Activated naive CD4-positive, alpha-beta T cell treated with anti-CD3 and anti-CD28 coated beads, Interleukin-2, amount 50 U/mL, for 16 hours (primary cell): ENCODE data around the gene GINS2.

Experiments
- DNase-seq: peaks from one replicate; pipeline ENCODE4 v3.0.0-alpha.2; 2020

The GINS2 gene

DNA sequence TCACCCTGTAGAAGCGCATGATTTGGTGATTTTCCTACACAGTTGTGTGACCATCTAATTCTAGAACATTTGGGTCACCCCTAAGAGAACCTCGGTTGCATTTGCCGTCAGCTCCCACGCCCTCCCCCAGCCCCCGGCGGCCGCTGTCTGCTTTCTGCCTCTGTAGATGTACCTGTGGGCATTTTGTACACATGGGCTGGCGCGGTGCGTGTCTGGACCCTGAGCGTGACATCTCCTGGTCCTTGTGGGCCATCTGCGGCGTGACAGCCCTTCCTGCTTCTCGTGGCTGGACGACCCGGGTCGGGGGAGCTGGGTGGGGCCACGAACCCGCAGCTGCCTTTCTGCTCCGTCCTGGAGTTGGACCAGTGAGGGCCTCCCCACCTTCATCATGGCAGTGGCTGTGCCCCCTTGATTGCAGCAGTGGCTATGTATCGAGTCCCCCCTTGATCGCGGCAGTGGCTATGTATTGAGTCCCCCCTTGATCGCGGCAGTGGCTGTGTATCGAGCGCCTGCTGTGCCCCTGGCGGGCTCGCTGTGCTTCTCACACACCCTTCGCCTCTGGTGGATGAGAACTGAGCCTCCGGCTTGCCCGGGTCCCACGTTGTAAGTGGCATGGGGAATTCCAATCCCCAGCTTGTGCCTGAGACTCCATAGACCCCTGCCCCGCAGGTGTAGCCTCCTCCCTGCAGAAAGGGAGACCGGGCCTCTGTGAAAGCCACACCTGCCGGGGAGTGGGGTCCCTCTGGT is 51.5 kb downstream of the GINS2 start:
- DNase-seq: no peak

DNA sequence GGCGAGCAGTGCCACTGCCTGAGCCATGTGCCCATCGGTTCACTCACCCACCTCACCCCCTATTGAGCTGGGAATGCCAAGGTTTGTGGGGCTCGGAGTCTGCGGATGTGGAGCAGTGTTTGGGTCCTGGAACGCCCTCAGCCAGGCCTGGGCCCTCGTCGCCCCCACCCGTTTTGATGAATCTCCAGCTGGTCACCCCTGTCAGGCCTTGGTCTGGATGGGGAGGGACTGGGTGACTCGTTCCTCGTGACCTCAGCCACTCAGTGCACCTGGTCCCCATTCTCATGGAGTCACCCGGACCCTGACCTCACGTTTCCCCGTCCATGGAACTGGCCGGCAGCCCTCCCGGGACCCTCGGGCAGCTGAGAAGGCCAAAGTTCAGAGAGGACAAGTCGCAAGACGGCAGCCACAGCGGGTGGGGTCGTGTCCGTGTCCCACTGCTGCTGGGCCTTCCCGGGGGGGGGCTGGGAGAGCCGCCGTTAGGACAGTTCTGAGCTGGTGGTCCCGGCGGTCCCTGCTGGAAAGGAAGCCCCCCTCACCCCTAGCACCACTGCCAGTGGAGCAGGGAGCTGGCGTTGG is 52.4 kb downstream of the GINS2 start:
- no peak for DNase-seq

DNA sequence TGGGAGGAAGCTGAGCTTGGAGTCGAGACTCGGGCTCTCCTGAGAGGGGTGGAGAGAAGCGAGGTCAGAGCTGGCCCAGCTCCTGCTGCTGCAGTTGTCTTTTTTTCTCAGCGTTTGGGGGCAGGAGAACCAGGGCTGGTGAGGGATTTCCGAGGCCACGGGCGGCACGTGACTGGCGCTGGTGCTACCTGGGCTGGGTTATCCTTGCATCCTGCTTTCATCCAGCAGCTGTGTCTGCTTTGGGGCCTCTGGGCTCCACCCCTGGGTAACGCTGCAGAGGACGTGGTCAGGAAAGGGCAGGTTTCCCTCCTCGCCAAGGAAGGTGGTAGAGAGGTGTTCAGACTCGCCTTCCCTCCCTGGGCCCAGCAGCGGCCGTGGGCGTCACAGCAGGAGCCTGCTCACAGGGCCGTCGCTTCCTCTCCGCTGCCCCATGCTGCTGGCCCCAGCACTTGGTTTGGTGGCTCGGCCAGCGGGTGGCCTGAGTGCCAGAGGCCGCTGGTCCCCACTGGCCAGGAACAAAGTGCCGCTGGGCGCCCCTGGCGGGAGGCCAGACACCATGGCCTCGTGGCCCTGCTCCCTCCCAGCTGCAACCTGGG is 53.1 kb downstream of the GINS2 start:
- no peak for DNase-seq

GRCh38 chr16:85634747-85635544 is 53.8 kb downstream of the GINS2 start:
- no peak for DNase-seq

DNA sequence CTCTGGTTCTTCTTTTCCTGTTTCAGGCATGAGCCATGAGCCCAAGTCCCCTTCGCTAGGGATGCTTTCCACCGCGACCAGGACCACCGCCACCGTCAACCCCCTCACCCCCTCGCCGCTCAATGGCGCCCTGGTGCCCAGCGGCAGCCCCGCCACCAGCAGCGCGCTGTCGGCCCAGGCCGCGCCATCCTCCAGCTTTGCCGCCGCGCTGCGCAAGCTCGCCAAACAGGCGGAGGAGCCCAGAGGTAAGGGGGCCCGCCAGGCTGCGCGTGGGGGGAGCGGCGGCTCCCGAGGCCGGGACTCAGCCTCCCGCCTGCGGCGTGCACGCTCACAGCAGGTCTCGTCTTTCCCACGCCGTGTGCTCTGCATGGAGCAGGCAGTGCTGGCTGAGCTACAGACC is 54.9 kb downstream of the GINS2 start:
- no peak for DNase-seq

DNA sequence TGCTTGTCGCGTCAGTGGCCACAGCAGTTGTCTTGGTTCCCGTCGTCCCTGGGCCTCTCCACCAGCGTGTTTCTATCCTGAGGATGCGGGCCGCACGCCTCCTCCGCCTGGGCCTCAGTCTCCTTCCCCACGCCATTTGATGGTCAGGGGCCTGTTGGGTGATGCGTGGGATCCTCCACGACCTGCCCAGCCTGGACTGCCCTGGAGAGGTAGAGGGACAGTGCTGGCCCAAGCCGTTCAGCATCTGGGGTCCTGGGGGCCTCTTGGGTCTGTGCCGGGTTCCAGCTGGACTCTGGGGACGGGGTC is 55.4 kb downstream of the GINS2 start:
- no peak for DNase-seq

- DNase-seq: no peak
Measured at GRCh38 chr16:85632709-85633437, 55.9 kb downstream of the GINS2 start.

GRCh38 chr16:85631802-85632393 is 56.9 kb downstream of the GINS2 start:
- DNase-seq: no peak

GRCh38 chr16:85631230-85631629 is 57.5 kb downstream of the GINS2 start:
- DNase-seq: no peak

GRCh38 chr16:85629853-85630252 is 58.9 kb downstream of the GINS2 start:
- no peak for DNase-seq

DNA sequence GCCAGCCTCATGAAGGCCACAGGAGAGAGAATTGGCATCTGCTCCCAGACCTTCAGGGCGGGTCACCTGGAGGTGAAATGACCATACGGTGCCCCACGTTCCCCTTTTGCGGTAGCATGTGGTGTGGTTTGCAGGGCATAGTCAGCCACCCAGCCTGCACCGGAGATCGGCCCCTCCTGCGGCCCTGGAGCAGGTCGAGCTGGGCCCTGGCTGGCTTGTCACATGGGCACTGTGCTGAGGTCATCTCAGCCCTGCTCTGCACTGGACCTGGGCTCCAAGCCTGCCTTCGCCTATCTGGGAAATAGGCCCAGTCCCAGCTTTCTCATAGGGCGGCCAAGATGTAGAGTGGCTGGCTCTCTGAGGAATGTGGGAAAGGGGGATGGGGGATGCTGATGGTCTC is 59.4 kb downstream of the GINS2 start:
- no peak for DNase-seq

- DNase-seq: no peak
Measured at GRCh38 chr16:85628645-85629044, 60.1 kb downstream of the GINS2 start.

- DNase-seq: no peak
Measured at GRCh38 chr16:85628265-85628556, 60.5 kb downstream of the GINS2 start.

GRCh38 chr16:85627526-85628264 is 61.1 kb downstream of the GINS2 start:
- DNase-seq: no peak

DNA sequence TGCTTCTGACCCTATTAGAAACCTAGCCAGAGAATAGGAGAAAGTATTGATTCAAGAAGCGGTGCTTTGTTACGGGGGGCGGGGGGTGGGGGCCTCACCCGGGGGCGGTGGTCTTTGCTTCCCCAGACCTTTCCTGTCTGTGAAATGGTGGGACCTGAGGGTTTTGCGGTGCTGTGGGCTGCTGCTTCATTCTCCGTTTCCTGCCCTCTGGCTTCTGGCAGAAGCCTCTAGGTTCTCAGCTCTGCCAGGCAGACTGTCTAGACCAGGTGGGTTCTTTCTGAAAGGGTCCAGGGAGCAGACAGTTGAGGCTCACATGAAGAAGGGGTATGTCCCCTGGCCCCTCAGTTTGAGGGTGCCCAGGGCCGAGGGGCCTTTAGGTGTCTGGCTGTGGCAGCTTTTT is 61.7 kb downstream of the GINS2 start:
- no peak for DNase-seq
